ENCODE measurements around the gene KHDC4. TPM values are rescaled to one million over a fixed set of nuclear protein-coding genes. Genes with fewer than 3 reads are reported as not detected.

KHDC4 gene
- total RNA-seq, 1 donor from 2014 or later = 36.7 TPM

GRCh38 chr1:155918660-155919059, 15.6 kb downstream of the KHDC4 start:
- DNase-seq (ENCODE audit: low read depth) = no peak
- no peak overlapping the region for H3K4me3 ChIP-seq (ENCODE audit: low read depth, low read length)
- TF ChIP-seq, protein P1, sequence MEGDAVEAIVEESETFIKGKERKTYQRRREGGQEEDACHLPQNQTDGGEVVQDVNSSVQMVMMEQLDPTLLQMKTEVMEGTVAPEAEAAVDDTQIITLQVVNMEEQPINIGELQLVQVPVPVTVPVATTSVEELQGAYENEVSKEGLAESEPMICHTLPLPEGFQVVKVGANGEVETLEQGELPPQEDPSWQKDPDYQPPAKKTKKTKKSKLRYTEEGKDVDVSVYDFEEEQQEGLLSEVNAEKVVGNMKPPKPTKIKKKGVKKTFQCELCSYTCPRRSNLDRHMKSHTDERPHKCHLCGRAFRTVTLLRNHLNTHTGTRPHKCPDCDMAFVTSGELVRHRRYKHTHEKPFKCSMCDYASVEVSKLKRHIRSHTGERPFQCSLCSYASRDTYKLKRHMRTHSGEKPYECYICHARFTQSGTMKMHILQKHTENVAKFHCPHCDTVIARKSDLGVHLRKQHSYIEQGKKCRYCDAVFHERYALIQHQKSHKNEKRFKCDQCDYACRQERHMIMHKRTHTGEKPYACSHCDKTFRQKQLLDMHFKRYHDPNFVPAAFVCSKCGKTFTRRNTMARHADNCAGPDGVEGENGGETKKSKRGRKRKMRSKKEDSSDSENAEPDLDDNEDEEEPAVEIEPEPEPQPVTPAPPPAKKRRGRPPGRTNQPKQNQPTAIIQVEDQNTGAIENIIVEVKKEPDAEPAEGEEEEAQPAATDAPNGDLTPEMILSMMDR (conservative IDR thresholded peaks at IDR 0.05; ENCODE audit: low read depth, low read length) = no peak

DNA sequence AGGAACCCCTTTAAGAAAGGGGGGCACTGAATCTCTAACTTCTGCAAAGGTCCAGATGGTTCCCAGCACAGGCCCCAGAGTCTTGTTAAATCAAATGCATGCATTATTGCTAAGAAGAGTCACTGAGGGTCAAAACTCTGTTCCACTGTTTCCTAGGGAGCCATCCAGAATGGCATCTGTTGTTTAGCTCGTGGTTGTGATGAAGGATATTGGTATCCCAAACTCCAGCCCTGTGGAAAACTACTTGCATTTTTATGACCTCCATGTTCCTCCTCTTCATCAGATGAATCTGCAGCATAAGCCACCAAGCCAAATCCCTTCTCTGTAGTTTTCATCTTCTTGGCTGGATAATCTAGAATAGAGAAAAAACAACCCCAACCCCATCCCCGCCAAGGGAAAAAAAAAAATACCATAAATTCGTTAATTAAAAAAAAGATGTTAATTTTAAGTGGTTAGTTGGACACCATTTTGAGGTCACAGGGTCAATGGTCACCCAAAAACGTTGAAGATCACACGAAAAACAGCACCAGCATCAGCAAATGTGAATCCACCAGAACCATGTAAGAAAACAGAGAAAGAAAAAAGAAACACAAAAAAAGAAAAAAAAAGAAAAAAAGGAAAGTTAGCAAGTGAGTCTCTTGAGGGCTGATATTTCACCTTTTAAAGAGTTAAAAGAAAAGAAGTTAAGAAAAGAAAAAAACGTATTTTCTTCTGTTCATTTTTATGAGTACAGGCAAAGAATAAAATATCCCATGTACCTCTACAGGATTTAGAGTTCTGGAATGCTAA, 20.1 kb downstream of the KHDC4 start:
- TF ChIP-seq, protein P1 (conservative IDR thresholded peaks at IDR 0.05; ENCODE audit: low read depth, low read length) = no peak
- DNase-seq (ENCODE audit: low read depth) = no peak
- H3K4me3 ChIP-seq (ENCODE audit: low read depth, low read length) = no peak overlapping the region

DNA sequence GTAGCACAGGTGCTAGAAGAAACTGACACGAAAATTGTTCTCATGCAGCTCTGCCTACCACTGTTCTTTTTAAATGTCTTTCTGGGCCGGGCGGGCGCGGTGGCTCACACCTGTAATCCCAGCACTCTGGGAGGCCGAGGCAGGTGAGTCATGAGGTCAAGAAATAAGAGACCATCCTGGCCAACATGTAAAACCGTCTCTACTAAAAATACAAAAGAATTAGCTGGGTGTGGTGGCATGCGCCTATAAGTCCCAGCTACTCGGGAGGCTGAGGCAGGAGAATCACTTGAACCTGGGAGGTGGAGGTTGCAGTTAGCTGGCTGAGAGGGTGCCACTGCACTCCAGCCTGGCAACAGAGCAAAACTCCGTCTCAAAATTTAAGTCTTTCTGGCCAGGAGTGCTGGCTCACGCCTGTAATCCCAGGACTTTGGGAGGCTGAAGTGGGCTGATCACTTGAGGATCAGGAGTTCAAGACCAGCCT, 22.1 kb downstream of the KHDC4 start:
- TF ChIP-seq, protein P1 (conservative IDR thresholded peaks at IDR 0.05; ENCODE audit: low read depth, low read length) = no peak
- H3K4me3 ChIP-seq (ENCODE audit: low read depth, low read length) = no peak overlapping the region
- DNase-seq (ENCODE audit: low read depth) = no peak

- TF ChIP-seq, protein P1 (conservative IDR thresholded peaks at IDR 0.05; ENCODE audit: low read depth, low read length) = no peak
- peak within 1 kb of the TSS; percentile 78 for H3K4me3 ChIP-seq (ENCODE audit: low read depth, low read length)
- no peak for DNase-seq (ENCODE audit: low read depth)
Measured at GRCh38 chr1:155911156-155912055, 22.8 kb downstream of the KHDC4 start, which contains the start of gene RIT1. Gene RIT1, minus strand, starts transcription at chr1:155911349. Its CDS starts 588 bp downstream, at chr1:155910761.

GRCh38 chr1:155910621-155911121, 23.5 kb downstream of the KHDC4 start:
- H3K4me3 ChIP-seq (ENCODE audit: low read depth, low read length) = peak overlapping the region; percentile 78
- DNase-seq (ENCODE audit: low read depth) = no peak
- TF ChIP-seq, protein P1 (conservative IDR thresholded peaks at IDR 0.05; ENCODE audit: low read depth, low read length) = peak; percentile 28

GRCh38 chr1:155909894-155910293, 24.3 kb downstream of the KHDC4 start:
- peak overlapping the region; percentile 78 for H3K4me3 ChIP-seq (ENCODE audit: low read depth, low read length)
- no peak for DNase-seq (ENCODE audit: low read depth)
- TF ChIP-seq, protein P1 (conservative IDR thresholded peaks at IDR 0.05; ENCODE audit: low read depth, low read length) = no peak

Measured in epithelial cell of proximal tubule (primary cell).